HepG2 (cell line): ENCODE measurements around the gene FUT1. TPM values are rescaled to one million over a fixed set of nuclear protein-coding genes. Genes with fewer than 3 reads are reported as not detected.

Experiments used
- ARID2 ChIP-seq: sonication (generic); formaldehyde crosslinking; IDR thresholded peaks from 2 replicates; pipeline ENCODE4 v1.8.1; 2022; ENCODE audit warnings: mild to moderate bottlenecking, missing genetic modification reagents, borderline replicate concordance
- FIP1L1 ChIP-seq: fragments of 200-400 bp; formaldehyde crosslinking; IDR thresholded peaks from 2 replicates; pipeline ENCODE4 v1.6.1; 2018; ENCODE audit warnings: low read depth, mild to moderate bottlenecking, low read length, moderate library complexity, borderline replicate concordance; ENCODE audit not compliant: insufficient read depth
- GPBP1L1 ChIP-seq: sonication (generic); formaldehyde crosslinking; IDR thresholded peaks from 2 replicates; pipeline ENCODE4 v1.5.0; 2020; ENCODE audit warnings: mild to moderate bottlenecking, missing genetic modification reagents
- HDAC6 ChIP-seq: fragments of 200-600 bp; sonication (generic); IDR thresholded peaks from 2 replicates; pipeline ENCODE4 v1.7.0; 2017; ENCODE audit warnings: mild to moderate bottlenecking, antibody characterized with exemption, low read length, low read depth
- KLF11 ChIP-seq: IDR thresholded peaks from 2 replicates; pipeline ENCODE4 v1.6.1; 2016; ENCODE audit warnings: missing compliant biosample characterization
- KMT2A ChIP-seq: sonication (generic); formaldehyde crosslinking; IDR thresholded peaks from 2 replicates; pipeline ENCODE4 v1.4.0; 2020; ENCODE audit warnings: missing genetic modification reagents
- MTA1 ChIP-seq: sonication (generic); formaldehyde crosslinking; IDR thresholded peaks from 2 replicates; pipeline ENCODE4 v1.4.0; 2020; ENCODE audit warnings: missing genetic modification reagents, mild to moderate bottlenecking, borderline replicate concordance
- NFE2 ChIP-seq: sonication (generic); formaldehyde crosslinking; IDR thresholded peaks from 2 replicates; pipeline ENCODE4 v1.4.0; 2020; ENCODE audit warnings: missing genetic modification reagents
- PATZ1 ChIP-seq: sonication (generic); formaldehyde crosslinking; IDR thresholded peaks from 2 replicates; pipeline ENCODE4 v1.4.0; 2020; ENCODE audit warnings: missing genetic modification reagents
- POLR2AphosphoS5 ChIP-seq: IDR thresholded peaks from 2 replicates; pipeline ENCODE4 v1.6.1; 2012; ENCODE audit warnings: low read depth, low read length
- THAP9 ChIP-seq: sonication (generic); formaldehyde crosslinking; IDR thresholded peaks from 2 replicates; pipeline ENCODE4; 2020; ENCODE audit warnings: missing genetic modification reagents, mild to moderate bottlenecking, borderline replicate concordance
- ZMAT5 ChIP-seq: sonication (generic); formaldehyde crosslinking; IDR thresholded peaks from 2 replicates; pipeline ENCODE4 v1.5.0; 2020; ENCODE audit warnings: mild to moderate bottlenecking, low read depth, missing genetic modification reagents, borderline replicate concordance
- ZNF556 ChIP-seq: sonication (generic); formaldehyde crosslinking; IDR thresholded peaks from 2 replicates; pipeline ENCODE4 v1.4.0; 2020; ENCODE audit warnings: mild to moderate bottlenecking, missing genetic modification reagents, borderline replicate concordance
- ZNF879 ChIP-seq: sonication (generic); formaldehyde crosslinking; IDR thresholded peaks from 2 replicates; pipeline ENCODE4 v1.8.1; 2023; ENCODE audit warnings: missing genetic modification reagents
- polyA plus RNA-seq, 8 experiments: library from polyadenylated mRNA; depleted of rRNA in 3 of 8; stranded (reverse) in 7 of 8; unstranded in 1 of 8; fragments of >200 nt; fragmentation: Illumina TruSeq in 4 of 8; extraction: Trizol in 4 of 8; gene quantifications; 2 replicates each; pipeline versions ENCODE4 v1.2.1 to v1.2.3, GENCODE V29; 2011 to 2016; ENCODE audit warnings: low read depth in 4 of 8, missing spikeins in 1 of 8, mixed read lengths in 1 of 8; ENCODE audit not compliant: insufficient read depth in 1 of 8
- total RNA-seq, 5 experiments: library from RNA; depleted of rRNA; stranded (reverse); fragments of >200 nt; fragmentation: Illumina TruSeq; extraction: Trizol; gene quantifications; 2 replicates each; pipeline ENCODE4 v1.2.3, GENCODE V29; 2016; ENCODE audit warnings: low read depth in 1 of 5
- TF ChIP-seq, protein P1 (sequence below): sonication (generic); formaldehyde crosslinking; IDR thresholded peaks from 2 replicates; pipeline ENCODE4 v1.4.0; 2020; ENCODE audit warnings: missing genetic modification reagents, mild to moderate bottlenecking, borderline replicate concordance
- TF ChIP-seq, protein P2 (sequence below): sonication (generic); formaldehyde crosslinking; IDR thresholded peaks from 2 replicates; pipeline ENCODE4 v1.4.0; 2020; ENCODE audit warnings: mild to moderate bottlenecking, missing genetic modification reagents

FUT1 gene
- total and polyA plus RNA-seq, 2 of the 13 experiments (the other 11 are each of a cell fraction or from before 2014, with no cell fraction given) = 0.07 to 1.1 TPM

DNA sequence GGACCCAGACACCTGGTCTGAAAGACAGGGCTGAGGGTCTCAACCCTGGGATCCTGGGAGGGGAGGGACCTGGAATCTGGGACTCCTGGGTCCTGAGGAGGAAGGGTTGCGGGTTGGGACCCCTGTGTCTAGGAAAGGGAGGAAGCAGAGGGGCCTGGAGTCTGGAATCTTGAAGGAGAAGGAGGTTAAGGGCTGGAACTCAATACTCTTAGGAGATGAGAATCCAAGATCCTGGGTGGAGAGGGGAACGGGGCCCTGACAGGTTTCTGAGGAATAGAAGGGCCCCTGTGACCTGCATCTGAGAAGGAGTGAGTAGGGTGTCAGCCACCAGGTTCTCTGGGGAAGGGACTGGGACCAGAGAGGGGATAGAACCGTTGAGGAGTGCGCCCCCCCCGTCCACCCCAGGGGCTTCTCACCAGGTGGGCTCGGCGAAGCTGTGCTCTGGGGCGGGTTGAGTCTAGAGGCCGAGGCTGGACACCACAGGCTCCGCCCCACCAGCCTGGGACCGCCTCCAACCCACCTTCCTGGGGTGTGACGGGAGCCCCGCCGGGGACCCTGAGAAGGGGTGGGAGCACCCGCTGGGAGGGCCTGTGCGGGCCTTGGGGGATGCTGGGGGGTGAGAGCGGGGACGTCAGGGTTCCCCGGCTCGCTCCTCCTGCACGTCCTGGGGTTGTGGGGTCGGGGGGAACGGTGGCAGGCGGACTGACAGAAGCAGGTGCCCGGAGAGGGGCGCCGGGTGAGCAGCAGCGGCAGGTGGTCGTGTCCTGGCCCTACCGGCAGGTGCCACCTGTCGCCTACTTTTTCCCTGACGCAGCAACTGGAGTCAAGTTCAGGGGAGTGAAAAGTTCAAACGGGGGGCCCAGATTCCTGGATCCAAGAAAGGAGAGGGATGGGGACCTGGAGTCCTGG lies 32.9 kb downstream of the FUT1 start, which contains the start of gene MAMSTR (continued):
- TF ChIP-seq POLR2AphosphoS5 (no peak), MTA1 (no peak), ZMAT5 (no peak), HDAC6 (no peak), GPBP1L1 (CRISPR knock-in tag) (no peak), NFE2 (CRISPR knock-in tag) (no peak), ZNF556 (CRISPR knock-in tag) (no peak), ZNF879 (CRISPR knock-in tag) (no peak), PATZ1 (CRISPR knock-in tag) (peak; percentile 46; the same call in 1 of the 2 replicates), KMT2A (no peak), FIP1L1 (no peak), ARID2 (CRISPR knock-in tag) (no peak), KLF11 (CRISPR knock-in tag) (no peak), THAP9 (CRISPR knock-in tag) (no peak)
- TF ChIP-seq, protein P1, sequence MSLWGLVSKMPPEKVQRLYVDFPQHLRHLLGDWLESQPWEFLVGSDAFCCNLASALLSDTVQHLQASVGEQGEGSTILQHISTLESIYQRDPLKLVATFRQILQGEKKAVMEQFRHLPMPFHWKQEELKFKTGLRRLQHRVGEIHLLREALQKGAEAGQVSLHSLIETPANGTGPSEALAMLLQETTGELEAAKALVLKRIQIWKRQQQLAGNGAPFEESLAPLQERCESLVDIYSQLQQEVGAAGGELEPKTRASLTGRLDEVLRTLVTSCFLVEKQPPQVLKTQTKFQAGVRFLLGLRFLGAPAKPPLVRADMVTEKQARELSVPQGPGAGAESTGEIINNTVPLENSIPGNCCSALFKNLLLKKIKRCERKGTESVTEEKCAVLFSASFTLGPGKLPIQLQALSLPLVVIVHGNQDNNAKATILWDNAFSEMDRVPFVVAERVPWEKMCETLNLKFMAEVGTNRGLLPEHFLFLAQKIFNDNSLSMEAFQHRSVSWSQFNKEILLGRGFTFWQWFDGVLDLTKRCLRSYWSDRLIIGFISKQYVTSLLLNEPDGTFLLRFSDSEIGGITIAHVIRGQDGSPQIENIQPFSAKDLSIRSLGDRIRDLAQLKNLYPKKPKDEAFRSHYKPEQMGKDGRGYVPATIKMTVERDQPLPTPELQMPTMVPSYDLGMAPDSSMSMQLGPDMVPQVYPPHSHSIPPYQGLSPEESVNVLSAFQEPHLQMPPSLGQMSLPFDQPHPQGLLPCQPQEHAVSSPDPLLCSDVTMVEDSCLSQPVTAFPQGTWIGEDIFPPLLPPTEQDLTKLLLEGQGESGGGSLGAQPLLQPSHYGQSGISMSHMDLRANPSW = no peak
- TF ChIP-seq, protein P2, sequence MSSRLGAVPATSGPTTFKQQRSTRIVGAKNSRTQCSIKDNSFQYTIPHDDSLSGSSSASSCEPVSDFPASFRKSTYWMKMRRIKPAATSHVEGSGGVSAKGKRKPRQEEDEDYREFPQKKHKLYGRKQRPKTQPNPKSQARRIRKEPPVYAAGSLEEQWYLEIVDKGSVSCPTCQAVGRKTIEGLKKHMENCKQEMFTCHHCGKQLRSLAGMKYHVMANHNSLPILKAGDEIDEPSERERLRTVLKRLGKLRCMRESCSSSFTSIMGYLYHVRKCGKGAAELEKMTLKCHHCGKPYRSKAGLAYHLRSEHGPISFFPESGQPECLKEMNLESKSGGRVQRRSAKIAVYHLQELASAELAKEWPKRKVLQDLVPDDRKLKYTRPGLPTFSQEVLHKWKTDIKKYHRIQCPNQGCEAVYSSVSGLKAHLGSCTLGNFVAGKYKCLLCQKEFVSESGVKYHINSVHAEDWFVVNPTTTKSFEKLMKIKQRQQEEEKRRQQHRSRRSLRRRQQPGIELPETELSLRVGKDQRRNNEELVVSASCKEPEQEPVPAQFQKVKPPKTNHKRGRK = no peak
